Activated T-cell treated with anti-CD3 and anti-CD28 coated beads for 48 hours (primary cell): ENCODE results near the gene MAP7.
"Not testable (repeated sequence)": the region's sequence is repeated elsewhere in the genome, so short reads cannot be mapped to it uniquely, and the experiment has no call there.

Experiments used
- DNase-seq: peaks from one replicate; pipeline ENCODE4 v3.0.0-alpha.2; 2020; ENCODE audit warnings: low read depth

The MAP7 gene

GRCh38 chr6:136503303-136504029 lies 46.8 kb downstream of the MAP7 start:
- DNase-seq, result no peak

- DNase-seq, result no peak
Measured at GRCh38 chr6:136502786-136503185, 47.4 kb downstream of the MAP7 start.

GRCh38 chr6:136501514-136501913 lies 48.7 kb downstream of the MAP7 start:
- DNase-seq, result no peak

GRCh38 chr6:136501096-136501495 lies 49.1 kb downstream of the MAP7 start:
- no peak for DNase-seq

GRCh38 chr6:136500414-136500813 lies 49.8 kb downstream of the MAP7 start:
- DNase-seq, result no peak

- DNase-seq, result no peak
Measured at GRCh38 chr6:136499370-136499769, 50.9 kb downstream of the MAP7 start.

GRCh38 chr6:136496449-136496848 lies 53.8 kb downstream of the MAP7 start:
- not testable (repeated sequence) for DNase-seq

- no peak for DNase-seq
Measured at GRCh38 chr6:136494710-136495109, 55.5 kb downstream of the MAP7 start.

- no peak for DNase-seq
Measured at GRCh38 chr6:136494059-136494458, 56.2 kb downstream of the MAP7 start.

GRCh38 chr6:136492409-136492808 lies 57.8 kb downstream of the MAP7 start:
- no peak for DNase-seq

- DNase-seq, result no peak
Measured at GRCh38 chr6:136491754-136492153, 58.5 kb downstream of the MAP7 start.

- DNase-seq, result no peak
Measured at GRCh38 chr6:136491251-136491650, 59.0 kb downstream of the MAP7 start.

- not testable (repeated sequence) for DNase-seq
Measured at GRCh38 chr6:136489689-136490033, 60.6 kb downstream of the MAP7 start.

- DNase-seq, result no peak
Measured at GRCh38 chr6:136487759-136488425, 62.3 kb downstream of the MAP7 start.

GRCh38 chr6:136486357-136486756 lies 63.9 kb downstream of the MAP7 start:
- DNase-seq, result no peak

- DNase-seq, result no peak
Measured at GRCh38 chr6:136483906-136484305, 66.3 kb downstream of the MAP7 start.

GRCh38 chr6:136483005-136483404 lies 67.2 kb downstream of the MAP7 start:
- DNase-seq, result not testable (repeated sequence)

- no peak for DNase-seq
Measured at GRCh38 chr6:136477548-136477947, 72.7 kb downstream of the MAP7 start.

GRCh38 chr6:136475686-136476085 lies 74.5 kb downstream of the MAP7 start:
- DNase-seq, result no peak

GRCh38 chr6:136474241-136474640 lies 76.0 kb downstream of the MAP7 start:
- no peak for DNase-seq

GRCh38 chr6:136471922-136472321 lies 78.3 kb downstream of the MAP7 start:
- DNase-seq, result no peak

GRCh38 chr6:136471372-136471771 lies 78.8 kb downstream of the MAP7 start:
- no peak for DNase-seq

GRCh38 chr6:136470044-136470443 lies 80.2 kb downstream of the MAP7 start:
- no peak for DNase-seq

- DNase-seq, result no peak
Measured at GRCh38 chr6:136469154-136469553, 81.1 kb downstream of the MAP7 start.
